Adipocyte (in vitro differentiated cells): Measurements from ENCODE around the gene CHP2.
A peak's percentile ranks its signal among the peaks of the same experiment; 100 is the strongest.

ENCODE experiments used
- DNase-seq: peaks from one replicate; pipeline ENCODE4 v3.0.0-alpha.2; 2015; ENCODE audit warnings: low read depth
- H3K27me3 ChIP-seq: replicated peaks from 2 replicates; pipeline ENCODE4 v1.7.0; 2013; ENCODE audit warnings: mild to moderate bottlenecking, low read length, moderate library complexity; ENCODE audit not compliant: control insufficient read depth, insufficient read depth
- H3K36me3 ChIP-seq: 2 replicates; pipeline ENCODE4 v1.7.0; 2013; ENCODE audit warnings: low read length, mild to moderate bottlenecking, moderate library complexity; ENCODE audit not compliant: control insufficient read depth, insufficient read depth, severe bottlenecking
- H3K4me1 ChIP-seq: 2 replicates; pipeline ENCODE4 v1.7.0; 2013; ENCODE audit warnings: mild to moderate bottlenecking, low read length, moderate library complexity; ENCODE audit not compliant: control insufficient read depth, insufficient read depth
- H3K4me3 ChIP-seq: 2 replicates; pipeline ENCODE4 v1.7.0; 2013; ENCODE audit warnings: mild to moderate bottlenecking, low read length, moderate library complexity
- H3K9ac ChIP-seq: 2 replicates; pipeline ENCODE4 v1.7.0; 2013; ENCODE audit warnings: mild to moderate bottlenecking, low read length, moderate library complexity
- H3K9me3 ChIP-seq: 2 replicates; pipeline ENCODE4 v1.7.0; 2013; ENCODE audit warnings: mild to moderate bottlenecking, low read length, moderate library complexity; ENCODE audit not compliant: control insufficient read depth

CHP2 gene

DNA sequence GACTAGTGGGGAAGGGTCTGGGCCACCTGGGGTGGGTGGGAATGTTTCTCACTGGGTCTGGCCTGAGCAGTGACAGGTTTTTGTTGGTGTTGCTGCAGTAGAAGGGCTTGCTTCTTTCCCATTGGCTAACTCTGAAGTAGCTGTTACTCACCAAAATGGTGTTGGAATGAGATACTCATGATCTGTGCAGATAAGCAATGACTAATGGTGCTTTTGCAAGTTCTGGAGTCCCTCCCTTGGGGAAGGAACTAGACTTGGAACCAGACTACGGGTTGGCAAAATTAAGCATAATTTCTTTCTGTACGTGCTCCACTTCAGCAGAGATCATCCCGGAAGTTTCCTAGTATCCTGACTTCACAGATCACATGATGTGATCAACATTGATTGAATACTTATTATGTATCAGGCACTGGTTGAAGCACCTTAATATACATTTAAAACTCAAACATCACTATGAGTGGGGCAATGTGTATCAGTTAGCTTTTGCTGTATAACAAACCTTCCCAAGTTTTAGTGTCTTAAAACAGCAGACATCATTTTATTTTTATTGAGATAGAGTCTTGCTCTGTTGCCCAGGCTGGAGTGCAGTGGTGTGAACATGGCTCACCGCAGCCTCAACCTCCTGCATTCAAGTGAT, 30.1 kb downstream of the CHP2 start:
- Histone ChIP-seq H3K27me3 (peaks cover 10% of the 10 kb centered on the region), H3K9ac (no peak overlapping the region), H3K4me1 (no peaks in the 10 kb centered on the region), H3K9me3 (peaks cover 4% of the 10 kb centered on the region), H3K4me3 (no peak overlapping the region), H3K36me3 (no peaks in the 10 kb centered on the region)
- no peak for DNase-seq

DNA sequence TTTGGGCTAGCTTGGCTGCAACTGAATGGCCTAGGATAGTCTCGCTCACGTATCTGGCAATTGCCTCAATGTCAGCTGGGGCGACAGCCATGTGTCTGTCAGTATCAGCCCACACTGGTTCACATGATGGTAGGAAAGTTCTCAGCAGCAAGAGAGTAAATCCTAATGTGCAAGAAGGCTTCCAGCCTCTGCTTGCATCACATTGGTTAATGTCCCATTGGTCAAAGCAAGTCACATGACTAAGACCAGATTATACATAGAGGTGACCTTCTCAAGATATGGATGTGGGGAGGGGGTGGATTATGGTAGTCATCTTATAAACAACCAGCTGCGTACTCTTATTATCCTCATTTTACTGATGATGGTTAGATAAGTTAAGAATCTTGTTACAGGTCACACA, 31.0 kb downstream of the CHP2 start:
- H3K27me3 ChIP-seq = peaks cover 13% of the 10 kb centered on the region
- H3K4me3 ChIP-seq = no peak overlapping the region
- H3K9ac ChIP-seq = no peak overlapping the region
- no peak for DNase-seq
- H3K9me3 ChIP-seq = peaks cover 4% of the 10 kb centered on the region
- no peaks in the 10 kb centered on the region for H3K4me1 ChIP-seq
- H3K36me3 ChIP-seq = no peaks in the 10 kb centered on the region

DNA sequence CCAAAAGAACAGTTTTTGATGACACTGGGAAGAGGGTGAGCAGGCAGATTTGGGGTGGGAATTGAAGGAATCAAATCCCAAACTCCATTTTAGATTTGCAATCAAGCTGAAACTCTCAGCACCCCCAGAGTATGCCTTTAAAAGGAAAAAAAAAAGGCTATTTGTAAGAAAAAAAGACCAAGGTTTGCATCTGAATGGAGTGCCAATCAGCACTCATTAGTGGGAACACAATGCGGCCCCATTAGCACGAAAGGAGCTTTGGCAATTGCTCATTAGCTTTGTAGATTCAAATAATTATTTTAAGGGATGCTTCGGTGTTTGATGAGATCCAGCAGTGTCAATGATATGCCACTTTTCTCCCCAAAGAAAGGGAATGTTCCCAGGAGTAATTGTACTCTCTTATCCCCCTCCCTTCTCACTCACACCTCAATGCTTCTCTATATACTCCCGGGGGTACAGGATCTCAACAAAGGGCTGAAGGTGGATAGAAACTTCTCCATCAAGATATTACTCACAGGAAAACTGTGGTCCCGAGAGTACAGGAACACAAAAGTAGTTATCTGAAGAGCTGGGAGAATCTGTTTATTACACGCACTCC, 32.2 kb downstream of the CHP2 start:
- Histone ChIP-seq H3K36me3 (no peaks in the 10 kb centered on the region), H3K9me3 (peaks cover 4% of the 10 kb centered on the region), H3K9ac (no peak overlapping the region), H3K4me1 (no peaks in the 10 kb centered on the region), H3K27me3 (peaks cover 19% of the 10 kb centered on the region), H3K4me3 (no peak overlapping the region)
- DNase-seq = no peak

DNA sequence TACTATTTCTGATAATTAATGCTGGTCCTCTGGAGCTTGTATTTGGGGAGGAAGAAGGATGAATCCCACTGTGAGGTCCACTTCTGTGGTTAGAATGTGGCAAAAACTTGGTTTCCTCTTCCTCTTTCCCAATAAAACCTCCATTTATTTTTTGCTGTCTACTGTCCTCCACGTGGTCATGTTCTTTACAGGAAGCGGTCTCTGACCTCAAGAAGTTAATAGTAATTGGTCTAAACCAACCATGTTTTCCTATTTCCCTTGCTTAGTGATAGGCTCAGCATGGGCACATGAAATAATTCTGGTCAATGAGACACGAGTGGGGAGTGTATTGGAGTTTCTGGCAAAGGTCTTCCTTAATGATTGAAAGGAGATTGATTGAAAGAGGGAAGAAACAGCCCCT, 33.9 kb downstream of the CHP2 start:
- peaks cover 4% of the 10 kb centered on the region for H3K9me3 ChIP-seq
- DNase-seq = no peak
- no peak overlapping the region for H3K9ac ChIP-seq
- no peaks in the 10 kb centered on the region for H3K4me1 ChIP-seq
- H3K27me3 ChIP-seq = peaks cover 27% of the 10 kb centered on the region
- H3K36me3 ChIP-seq = no peaks in the 10 kb centered on the region
- H3K4me3 ChIP-seq = no peak overlapping the region

DNA sequence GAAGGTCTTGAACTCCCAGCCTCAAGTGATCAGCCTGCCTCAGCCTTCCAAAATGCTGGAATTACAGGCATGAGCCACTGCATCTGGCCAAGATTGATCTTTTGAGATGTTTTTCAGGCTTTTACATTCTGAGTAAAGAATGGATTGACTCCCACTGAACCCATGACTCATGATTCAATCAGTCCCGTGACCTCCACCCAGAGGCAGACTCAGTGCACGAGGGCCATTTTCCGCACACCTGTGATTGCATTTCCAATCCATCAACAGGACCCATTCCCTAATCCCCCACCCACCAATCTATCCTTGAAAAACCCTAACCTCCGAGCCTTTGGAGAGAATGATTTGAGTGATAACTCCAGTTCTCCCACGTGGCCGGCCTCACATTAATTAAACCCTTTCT, 40.6 kb downstream of the CHP2 start:
- no peak for DNase-seq
- no peaks in the 10 kb centered on the region for H3K4me1 ChIP-seq
- H3K9ac ChIP-seq = no peak overlapping the region
- no peak overlapping the region for H3K4me3 ChIP-seq
- H3K9me3 ChIP-seq = no peaks in the 10 kb centered on the region
- no peaks in the 10 kb centered on the region for H3K36me3 ChIP-seq
- H3K27me3 ChIP-seq = peaks cover 34% of the 10 kb centered on the region

DNA sequence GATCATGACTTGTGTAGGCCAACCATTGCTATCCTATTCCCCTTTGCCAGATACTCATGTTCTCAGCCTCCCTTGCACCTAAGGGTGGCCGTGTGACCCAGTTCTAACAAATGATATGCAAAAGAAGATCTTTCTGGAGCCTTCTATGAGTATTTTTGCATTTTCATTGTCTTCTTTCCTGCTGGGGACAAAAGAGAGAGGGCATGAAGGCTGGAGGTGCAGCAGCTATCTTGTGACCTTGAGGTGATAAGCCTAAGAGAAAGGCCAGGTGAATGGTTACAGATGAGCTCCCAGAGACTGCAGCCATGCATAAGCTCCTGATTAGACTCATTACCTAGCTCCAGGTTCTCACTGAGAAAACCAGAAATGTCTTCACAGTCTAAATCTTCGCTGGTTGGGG, 42.1 kb downstream of the CHP2 start:
- no peak for DNase-seq
- peaks cover 27% of the 10 kb centered on the region for H3K27me3 ChIP-seq
- no peaks in the 10 kb centered on the region for H3K9me3 ChIP-seq
- H3K4me3 ChIP-seq = no peak overlapping the region
- H3K4me1 ChIP-seq = no peaks in the 10 kb centered on the region
- H3K9ac ChIP-seq = no peak overlapping the region
- no peaks in the 10 kb centered on the region for H3K36me3 ChIP-seq

DNA sequence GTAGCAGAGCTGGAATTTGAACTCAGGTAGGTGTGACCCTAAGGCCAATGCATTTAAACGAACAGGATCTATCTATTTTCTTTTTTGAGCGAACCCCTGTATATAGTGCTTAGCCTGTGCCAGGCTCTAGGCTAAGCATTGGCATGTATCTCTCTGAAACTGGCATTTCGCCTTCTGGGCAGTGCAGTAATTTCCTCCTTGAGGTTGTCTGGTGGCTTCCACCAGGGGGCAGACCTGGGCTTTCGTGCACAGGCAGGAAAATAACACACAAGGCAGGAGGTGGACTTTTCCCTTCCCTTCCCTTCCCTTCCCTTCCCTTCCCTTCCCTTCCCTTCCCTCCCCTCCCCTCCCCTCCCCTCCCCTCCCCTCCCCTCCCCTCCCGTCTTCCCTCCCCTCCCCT, 46.6 kb downstream of the CHP2 start:
- Histone ChIP-seq H3K27me3 (peaks cover 25% of the 10 kb centered on the region), H3K4me3 (no peak overlapping the region)

DNA sequence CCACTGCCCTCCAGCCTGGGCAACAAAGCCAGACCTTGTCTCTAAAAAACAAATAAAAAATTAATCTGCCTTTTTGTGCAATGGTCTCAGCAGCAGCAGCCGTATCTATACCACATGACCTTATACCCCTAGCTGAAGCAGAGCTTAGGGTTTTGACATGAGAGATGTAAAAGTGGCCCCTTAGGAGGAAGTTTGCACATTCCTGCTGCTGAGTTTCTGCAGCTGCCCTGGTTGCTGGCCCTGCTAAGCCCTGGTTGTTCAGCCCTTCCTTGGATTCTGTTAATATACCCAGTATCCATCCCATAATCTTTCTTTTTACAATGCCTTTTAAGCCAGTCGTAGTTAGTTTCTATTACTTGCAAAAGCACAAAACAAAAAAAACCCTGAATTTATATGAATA, 48.0 kb downstream of the CHP2 start:
- DNase-seq = no peak
- Histone ChIP-seq H3K36me3 (no peaks in the 10 kb centered on the region), H3K27me3 (peaks cover 13% of the 10 kb centered on the region), H3K4me3 (no peak overlapping the region), H3K9me3 (no peaks in the 10 kb centered on the region), H3K4me1 (no peaks in the 10 kb centered on the region), H3K9ac (no peak overlapping the region)

More for the DNA sequence above, 46.6 kb downstream of the CHP2 start:
- no peaks in the 10 kb centered on the region for H3K9me3 ChIP-seq
- peak; percentile 72 for DNase-seq
- no peak overlapping the region for H3K9ac ChIP-seq
- H3K4me1 ChIP-seq = no peaks in the 10 kb centered on the region
- H3K36me3 ChIP-seq = no peaks in the 10 kb centered on the region

DNA sequence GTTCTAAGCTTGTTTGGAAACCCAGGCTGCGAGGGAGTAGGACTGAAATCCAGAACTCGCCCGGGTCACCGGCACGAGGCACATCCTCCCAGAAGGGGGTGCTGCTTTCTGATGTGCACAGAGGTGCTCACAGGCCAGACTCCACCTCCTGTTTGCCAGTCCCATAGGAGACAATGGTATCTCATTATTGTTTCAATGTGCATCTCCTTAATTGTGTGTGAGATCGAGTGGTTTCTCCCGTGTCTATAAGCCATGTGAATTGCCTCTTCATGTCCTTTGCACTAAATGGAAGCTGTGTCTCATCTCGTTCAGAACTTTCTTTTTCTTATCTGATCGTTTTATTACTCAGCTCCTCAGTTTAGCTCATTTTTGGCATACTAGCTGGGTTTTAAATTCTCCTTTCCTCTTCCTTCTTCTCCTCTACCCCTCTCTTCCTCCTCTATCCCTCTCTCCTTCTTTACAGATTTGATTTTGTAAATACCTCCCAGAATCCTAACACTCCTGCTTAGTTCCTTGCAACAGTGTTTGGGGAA, 48.8 kb downstream of the CHP2 start:
- H3K9me3 ChIP-seq = no peaks in the 10 kb centered on the region
- H3K4me1 ChIP-seq = no peaks in the 10 kb centered on the region
- peaks cover 10% of the 10 kb centered on the region for H3K27me3 ChIP-seq
- H3K36me3 ChIP-seq = no peaks in the 10 kb centered on the region
- H3K9ac ChIP-seq = no peak overlapping the region
- H3K4me3 ChIP-seq = no peak overlapping the region
- peak; percentile 24 for DNase-seq

DNA sequence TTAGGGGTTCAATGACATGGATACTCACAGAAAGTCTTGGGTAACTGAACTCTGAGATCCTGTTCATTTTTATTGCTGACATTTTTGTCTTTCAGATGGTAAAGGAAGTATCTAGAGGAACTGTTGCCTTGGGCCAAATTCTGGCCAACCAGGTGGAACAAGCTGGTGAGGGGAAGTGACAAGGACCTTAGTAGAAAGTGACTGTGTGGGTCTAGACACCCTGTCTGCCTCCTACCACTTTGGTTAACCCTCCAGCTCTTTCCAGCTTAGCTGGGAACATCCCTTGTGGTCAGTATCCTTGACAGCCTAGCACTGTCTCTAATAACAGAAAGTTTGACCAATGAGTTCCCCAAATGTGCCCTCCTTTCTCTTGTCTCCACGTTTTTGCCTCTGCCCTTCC, 52.2 kb downstream of the CHP2 start:
- no peak overlapping the region for H3K4me3 ChIP-seq
- H3K4me1 ChIP-seq = no peaks in the 10 kb centered on the region
- H3K27me3 ChIP-seq = peaks cover 13% of the 10 kb centered on the region
- H3K9ac ChIP-seq = no peak overlapping the region
- H3K9me3 ChIP-seq = no peaks in the 10 kb centered on the region
- no peak for DNase-seq
- no peaks in the 10 kb centered on the region for H3K36me3 ChIP-seq
